ENCODE data around the gene DOK3. TPM values are rescaled to one million over a fixed set of nuclear protein-coding genes. Genes with fewer than 3 reads are reported as not detected.

DOK3 gene
- total RNA-seq, 1 experiment from 2014 or later, result 16.4 TPM

DNA sequence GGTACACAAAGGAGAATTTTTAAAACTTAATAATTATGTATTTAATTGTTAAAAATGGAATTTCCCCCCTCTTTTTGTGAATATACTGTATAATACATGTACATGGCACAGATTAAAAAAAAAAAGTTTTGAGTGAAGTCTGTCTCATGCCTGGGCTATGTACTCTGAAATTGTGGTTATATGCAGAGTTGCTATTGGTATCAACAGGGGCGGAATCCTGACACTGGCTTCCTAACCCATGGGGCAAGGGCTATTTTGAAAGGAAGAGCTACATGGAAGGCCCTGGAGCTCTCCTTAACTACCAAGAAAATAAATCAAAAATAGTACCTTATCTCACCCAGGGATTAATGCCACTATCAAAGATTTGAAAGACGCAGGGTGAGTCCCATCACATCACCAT, 45.6 kb upstream of the DOK3 start:
- H3K27me3 Mint-ChIP-seq (ENCODE audit: low read depth), result peaks cover 4% of the 10 kb centered on the region; the same call in 1 of the 2 replicates
- no peaks in the 10 kb centered on the region for H3K27me3 ChIP-seq (ENCODE audit: insufficient read depth, low read length)
- H3K9ac ChIP-seq (ENCODE audit: extremely low read depth, insufficient read length, low read length), result no peak overlapping the region
- H3K27ac ChIP-seq (ENCODE audit: insufficient read length, low read depth, low read length), result no peak overlapping the region
- H3K79me2 ChIP-seq (ENCODE audit: insufficient read depth, low read length), result peaks cover 11% of the 10 kb centered on the region; the same call in 1 of the 2 replicates
- H2AFZ ChIP-seq (ENCODE audit: low read length), result no peak overlapping the region
- TF ChIP-seq, protein P1, sequence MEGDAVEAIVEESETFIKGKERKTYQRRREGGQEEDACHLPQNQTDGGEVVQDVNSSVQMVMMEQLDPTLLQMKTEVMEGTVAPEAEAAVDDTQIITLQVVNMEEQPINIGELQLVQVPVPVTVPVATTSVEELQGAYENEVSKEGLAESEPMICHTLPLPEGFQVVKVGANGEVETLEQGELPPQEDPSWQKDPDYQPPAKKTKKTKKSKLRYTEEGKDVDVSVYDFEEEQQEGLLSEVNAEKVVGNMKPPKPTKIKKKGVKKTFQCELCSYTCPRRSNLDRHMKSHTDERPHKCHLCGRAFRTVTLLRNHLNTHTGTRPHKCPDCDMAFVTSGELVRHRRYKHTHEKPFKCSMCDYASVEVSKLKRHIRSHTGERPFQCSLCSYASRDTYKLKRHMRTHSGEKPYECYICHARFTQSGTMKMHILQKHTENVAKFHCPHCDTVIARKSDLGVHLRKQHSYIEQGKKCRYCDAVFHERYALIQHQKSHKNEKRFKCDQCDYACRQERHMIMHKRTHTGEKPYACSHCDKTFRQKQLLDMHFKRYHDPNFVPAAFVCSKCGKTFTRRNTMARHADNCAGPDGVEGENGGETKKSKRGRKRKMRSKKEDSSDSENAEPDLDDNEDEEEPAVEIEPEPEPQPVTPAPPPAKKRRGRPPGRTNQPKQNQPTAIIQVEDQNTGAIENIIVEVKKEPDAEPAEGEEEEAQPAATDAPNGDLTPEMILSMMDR (conservative IDR thresholded peaks at IDR 0.05), result no peak
- no peak overlapping the region for H4K8ac ChIP-seq (replicated peaks; ENCODE audit: insufficient read length, low read depth, low read length)
- H3K9me3 Mint-ChIP-seq, result peaks cover 3 to 4% of the 10 kb centered on the region in 2 experiments; a peak in 4 of 5 replicates
- H3K79me1 ChIP-seq (ENCODE audit: insufficient read depth, low read depth, low read length, poor library complexity, severe bottlenecking), result peaks cover 14% of the 10 kb centered on the region
- peaks cover 5% of the 10 kb centered on the region; the same call in 1 of the 2 replicates for H3K4me1 ChIP-seq (ENCODE audit: insufficient read depth, low read length)
- peaks cover 15% of the 10 kb centered on the region for H3K23me2 ChIP-seq (ENCODE audit: insufficient read length, low read depth, low read length, poor library complexity, severe bottlenecking)
- no CpG with 5 or more reads among the region's 2 CpGs for WGBS (ENCODE audit: extremely low coverage, insufficient read length, low lambda C conversion rate)
- H4K20me1 ChIP-seq (ENCODE audit: control insufficient read depth, insufficient read depth, insufficient read length), result no peaks in the 10 kb centered on the region
- no peak overlapping the region for H3K14ac ChIP-seq (ENCODE audit: insufficient read depth, low read length)
- no peak overlapping the region for H3T11ph ChIP-seq (ENCODE audit: low read length)
- peak overlapping the region in 1 of 2 experiments; percentile 72; a peak in 3 of 5 replicates for H3K4me3 Mint-ChIP-seq
- H3K4me2 ChIP-seq (ENCODE audit: insufficient read depth, insufficient read length, low read length), result no peak overlapping the region
- peaks cover 10 to 22% (median 20%) of the 10 kb centered on the region in 3 experiments for H3K36me3 Mint-ChIP-seq (ENCODE audit: insufficient read depth in 1 of 3, low read depth in 3 of 3)
- no peaks in the 10 kb centered on the region for H3K9me3 ChIP-seq (ENCODE audit: control insufficient read depth, low read depth, low read length)
- H4K5ac ChIP-seq (ENCODE audit: insufficient read length, low read depth, low read length), result no peak overlapping the region
- no peak overlapping the region for H3K4ac ChIP-seq (ENCODE audit: low read depth, low read length)
- H3K4me1 Mint-ChIP-seq, result peaks cover 33 to 37% of the 10 kb centered on the region in 2 experiments
- no peak overlapping the region for H2BK20ac ChIP-seq (ENCODE audit: low read depth, low read length, poor library complexity, severe bottlenecking)
- H2AK5ac ChIP-seq (ENCODE audit: insufficient read length, low read length), result no peak overlapping the region
- H4K91ac ChIP-seq (ENCODE audit: insufficient read length, low read depth, low read length), result no peak overlapping the region
- DNase-seq, result no peak
- no peak overlapping the region for H2BK120ac ChIP-seq (ENCODE audit: low read depth, low read length, poor library complexity, severe bottlenecking)
- H3K23ac ChIP-seq (ENCODE audit: insufficient read length, low read depth, low read length), result no peak overlapping the region
- no peak overlapping the region for H2BK12ac ChIP-seq (ENCODE audit: insufficient read length, low read depth, low read length)
- H3K18ac ChIP-seq (ENCODE audit: insufficient read length, low read depth, low read length), result no peak overlapping the region
- H3K27ac Mint-ChIP-seq, result no peak overlapping the region
- H2BK5ac ChIP-seq (ENCODE audit: insufficient read length, low read length), result no peak overlapping the region
- no peak overlapping the region for H2BK15ac ChIP-seq (ENCODE audit: low read depth, low read length)
- no peak overlapping the region for H3K56ac ChIP-seq (ENCODE audit: insufficient read length, low read depth, low read length)
